ENCODE measurements around the gene WNT11.

WNT11 gene

DNA sequence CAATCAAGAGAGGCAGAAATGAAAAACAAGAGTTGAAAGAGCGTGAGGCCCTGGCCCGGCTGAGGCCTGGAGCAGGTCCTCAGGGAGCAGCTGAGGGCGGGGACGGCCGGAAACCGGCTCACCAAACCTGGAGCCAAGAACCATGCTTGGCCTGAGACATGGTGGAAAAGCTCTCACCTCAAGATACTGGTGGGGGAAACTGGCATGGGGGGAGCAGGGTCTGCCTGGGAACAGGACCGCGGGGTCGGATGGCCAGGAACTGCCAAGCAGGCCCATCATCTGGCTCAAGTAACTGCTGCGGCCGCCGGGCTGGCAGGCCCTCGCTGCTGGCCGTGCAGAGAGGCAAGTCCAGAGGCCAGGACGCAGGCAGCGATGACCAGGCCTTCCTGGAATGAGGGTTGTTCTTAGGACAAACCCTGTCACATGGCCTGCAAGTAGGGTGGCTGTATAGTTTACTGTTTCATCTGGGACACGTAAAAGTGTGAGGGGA is 18.9 kb upstream of the WNT11 start:
- ChIA-PET POLR2A (ENCODE audit: low non-redundant PET) (no interaction called here), CTCF (interaction anchor here (0.7 to 1.1 kb wide), 2 partner anchors 17 to 63 kb away, joined by 3 to 6 read pairs; no protein-coding TSS in a partner anchor)
- no peak for DNase-seq (ENCODE audit: low spot score)
- TF ChIP-seq, protein P1, sequence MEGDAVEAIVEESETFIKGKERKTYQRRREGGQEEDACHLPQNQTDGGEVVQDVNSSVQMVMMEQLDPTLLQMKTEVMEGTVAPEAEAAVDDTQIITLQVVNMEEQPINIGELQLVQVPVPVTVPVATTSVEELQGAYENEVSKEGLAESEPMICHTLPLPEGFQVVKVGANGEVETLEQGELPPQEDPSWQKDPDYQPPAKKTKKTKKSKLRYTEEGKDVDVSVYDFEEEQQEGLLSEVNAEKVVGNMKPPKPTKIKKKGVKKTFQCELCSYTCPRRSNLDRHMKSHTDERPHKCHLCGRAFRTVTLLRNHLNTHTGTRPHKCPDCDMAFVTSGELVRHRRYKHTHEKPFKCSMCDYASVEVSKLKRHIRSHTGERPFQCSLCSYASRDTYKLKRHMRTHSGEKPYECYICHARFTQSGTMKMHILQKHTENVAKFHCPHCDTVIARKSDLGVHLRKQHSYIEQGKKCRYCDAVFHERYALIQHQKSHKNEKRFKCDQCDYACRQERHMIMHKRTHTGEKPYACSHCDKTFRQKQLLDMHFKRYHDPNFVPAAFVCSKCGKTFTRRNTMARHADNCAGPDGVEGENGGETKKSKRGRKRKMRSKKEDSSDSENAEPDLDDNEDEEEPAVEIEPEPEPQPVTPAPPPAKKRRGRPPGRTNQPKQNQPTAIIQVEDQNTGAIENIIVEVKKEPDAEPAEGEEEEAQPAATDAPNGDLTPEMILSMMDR (conservative IDR thresholded peaks at IDR 0.05; ENCODE audit: low read depth), result no peak
- no peak overlapping the region for H3K27ac ChIP-seq

DNA sequence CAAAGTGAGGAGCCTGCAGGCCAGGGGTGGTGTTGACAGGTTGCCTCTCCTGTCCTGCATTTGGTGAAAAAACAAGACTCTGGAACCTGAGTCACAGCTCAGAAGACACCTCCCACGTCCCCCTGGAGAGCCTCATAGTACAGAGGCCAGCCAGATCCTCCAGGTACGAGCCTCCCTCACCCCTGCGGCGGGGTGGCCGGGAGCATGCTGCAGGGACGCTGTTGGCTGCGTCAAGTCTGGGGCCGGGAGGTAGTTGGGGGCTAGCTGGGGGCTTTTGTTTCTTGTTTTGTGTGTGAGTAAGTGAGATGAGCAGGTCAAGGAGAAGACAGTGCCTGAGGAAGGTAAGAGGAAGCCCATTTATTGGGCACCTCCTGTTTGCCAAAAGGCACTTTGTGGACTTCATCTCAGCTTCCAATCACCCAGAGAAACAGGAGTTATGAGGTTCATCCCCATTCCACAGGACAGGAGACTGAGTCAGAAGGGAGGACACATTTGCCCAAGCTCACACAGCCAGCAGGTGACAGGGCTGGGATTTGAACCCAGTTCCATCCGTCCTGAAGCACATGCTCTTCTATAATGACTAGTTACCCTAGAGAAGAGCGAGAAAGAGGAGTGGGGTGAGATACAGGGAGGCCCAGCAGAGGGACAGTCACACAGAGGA is 18.3 kb upstream of the WNT11 start:
- no peak for DNase-seq (ENCODE audit: low spot score)
- CTCF ChIA-PET, result interaction anchor here (0.7 to 1.1 kb wide), 2 partner anchors 16 to 64 kb away, joined by 3 to 6 read pairs; no protein-coding TSS in a partner anchor
- no peak overlapping the region for H3K27ac ChIP-seq
- POLR2A ChIA-PET (ENCODE audit: low non-redundant PET), result interaction anchor here (0.7 kb wide), 1 partner anchor 221 kb away, joined by 3 read pairs; no protein-coding TSS in a partner anchor
- TF ChIP-seq, protein P1 (conservative IDR thresholded peaks at IDR 0.05; ENCODE audit: low read depth), result no peak

DNA sequence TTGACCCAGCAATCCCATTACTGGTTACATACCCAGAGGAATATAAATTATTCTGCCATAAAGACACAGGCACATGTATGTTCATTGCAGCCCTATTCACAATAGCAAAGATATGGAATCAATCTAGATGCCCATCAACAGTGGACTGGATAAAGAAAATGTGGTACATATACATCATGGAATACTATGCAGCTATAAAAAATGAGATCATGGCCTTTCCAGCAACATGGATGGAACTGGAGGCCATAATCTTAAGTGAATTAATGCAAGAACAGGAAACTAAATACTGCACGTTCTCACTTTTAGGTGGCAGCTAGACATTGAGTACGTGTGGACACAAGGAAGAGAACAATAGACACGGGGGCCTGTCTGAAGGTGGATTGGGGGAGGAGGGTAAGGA is 15.1 kb upstream of the WNT11 start:
- ChIA-PET CTCF (no interaction called here), POLR2A (ENCODE audit: low non-redundant PET) (no interaction called here)
- TF ChIP-seq, protein P1 (conservative IDR thresholded peaks at IDR 0.05; ENCODE audit: low read depth), result no peak
- no peak for DNase-seq (ENCODE audit: low spot score)
- no peak overlapping the region for H3K27ac ChIP-seq

DNA sequence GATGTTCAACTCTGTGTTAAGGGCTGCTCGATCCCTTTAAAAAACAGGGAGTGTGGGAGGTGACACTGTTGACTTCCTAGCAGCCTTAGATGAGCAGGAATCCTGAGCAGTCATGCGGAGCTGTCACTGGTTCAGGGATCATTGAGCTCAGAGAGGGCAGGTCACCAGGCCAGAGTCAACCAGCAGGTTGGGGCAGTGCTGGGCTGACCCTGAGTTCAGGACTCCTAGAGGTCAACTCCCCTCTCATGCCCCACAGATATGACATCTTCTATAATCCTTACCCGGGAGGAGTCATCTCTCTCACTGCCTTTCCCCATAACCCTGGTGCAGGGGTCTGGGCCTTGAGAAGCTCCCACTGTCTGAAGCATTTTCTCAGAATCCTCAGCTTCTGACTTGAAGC is 12.9 kb upstream of the WNT11 start:
- no peak overlapping the region for H3K27ac ChIP-seq
- TF ChIP-seq, protein P1 (conservative IDR thresholded peaks at IDR 0.05; ENCODE audit: low read depth), result no peak
- DNase-seq (ENCODE audit: low spot score), result no peak
- CTCF ChIA-PET, result interaction anchor here (2.5 kb wide), 1 partner anchor 11 kb away, joined by 19 read pairs; no protein-coding TSS in a partner anchor
- POLR2A ChIA-PET (ENCODE audit: low non-redundant PET), result no interaction called here

DNA sequence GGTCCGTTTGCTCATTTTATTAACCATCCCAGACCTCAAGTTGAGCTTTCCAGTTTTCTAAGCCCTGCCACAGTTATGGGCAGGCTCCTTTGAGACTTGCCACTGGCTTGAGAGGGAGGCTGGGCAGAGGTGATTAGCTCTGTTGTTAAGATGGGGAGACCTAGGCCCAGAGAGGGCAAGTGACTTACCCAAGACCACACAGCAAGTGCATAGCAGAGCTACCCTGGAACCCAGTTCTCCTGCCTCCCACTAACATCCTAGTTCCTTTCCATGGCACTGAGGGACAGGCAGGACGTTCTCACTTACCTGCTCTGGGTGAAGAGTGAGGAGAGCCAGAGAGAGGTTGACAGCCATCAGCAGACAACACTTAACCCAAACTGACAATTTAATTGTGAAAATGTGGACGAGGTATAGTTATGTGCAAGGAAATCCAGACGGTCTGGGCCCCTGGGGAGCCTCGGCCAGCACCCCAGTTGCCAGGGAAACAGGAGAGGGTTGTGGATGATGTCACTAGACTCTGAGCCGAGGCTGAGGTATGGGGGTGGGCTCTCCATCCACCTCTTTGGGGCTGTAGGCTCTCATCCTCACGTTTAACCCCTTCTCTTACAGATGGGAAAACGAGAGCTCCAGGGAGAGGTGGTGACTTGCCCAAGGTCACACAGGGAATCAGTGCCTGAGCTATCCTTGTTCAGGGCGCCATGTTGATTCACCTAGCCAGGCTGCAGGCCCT is 12.3 kb upstream of the WNT11 start:
- no peak overlapping the region for H3K27ac ChIP-seq
- POLR2A ChIA-PET (ENCODE audit: low non-redundant PET), result no interaction called here
- CTCF ChIA-PET, result interaction anchor here (0.6 to 2.5 kb wide), 2 partner anchors 10 to 100 kb away, joined by 3 to 19 read pairs; no protein-coding TSS in a partner anchor
- DNase-seq (ENCODE audit: low spot score), result no peak
- TF ChIP-seq, protein P1 (conservative IDR thresholded peaks at IDR 0.05; ENCODE audit: low read depth), result no peak

DNA sequence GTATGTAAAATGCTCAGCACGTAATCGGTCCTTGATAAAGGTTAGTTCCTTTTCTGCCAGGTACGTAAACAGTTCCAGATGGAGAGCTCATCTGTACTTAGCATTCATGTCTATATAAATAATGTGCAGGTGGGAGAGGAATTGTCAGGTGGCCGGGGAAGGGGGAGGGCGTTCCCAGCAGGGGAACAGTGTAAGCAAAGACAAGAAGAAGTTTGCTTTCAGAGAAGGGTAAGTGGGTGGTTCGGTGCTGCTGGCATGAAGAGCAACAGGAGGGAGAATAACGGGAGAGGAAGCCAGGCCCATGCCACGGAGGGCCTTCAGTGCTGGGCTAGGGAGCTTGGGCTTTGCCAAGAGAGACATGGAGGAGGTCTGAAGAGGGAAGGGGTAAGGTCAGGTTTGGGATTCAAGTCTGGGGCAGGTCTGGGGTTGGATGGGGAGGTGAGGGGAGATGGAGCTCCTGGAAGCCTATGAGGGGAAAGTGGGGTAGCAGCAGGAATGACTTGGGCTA is 11.4 kb upstream of the WNT11 start:
- H3K27ac ChIP-seq, result no peak overlapping the region
- TF ChIP-seq, protein P1 (conservative IDR thresholded peaks at IDR 0.05; ENCODE audit: low read depth), result no peak
- POLR2A ChIA-PET (ENCODE audit: low non-redundant PET), result no interaction called here
- no peak for DNase-seq (ENCODE audit: low spot score)
- CTCF ChIA-PET, result interaction anchor here (0.6 to 2.5 kb wide), 2 partner anchors 9 to 504 kb away, joined by 8 to 19 read pairs; no protein-coding TSS in a partner anchor
